Subcutaneous adipose tissue (tissue), 4 donors: ENCODE measurements around the gene PRDM12. TPM values are rescaled to one million over a fixed set of nuclear protein-coding genes. Genes with fewer than 3 reads are reported as not detected.

Source experiments
- total RNA-seq, 4 donors: library from RNA; depleted of rRNA; stranded (reverse); fragments of >200 nt; gene quantifications; one replicate each; pipeline ENCODE4 v1.1.0, GENCODE V29; 2016
- TF ChIP-seq, protein P1 (sequence below): fragments of 450-650 bp; IDR thresholded peaks from one replicate; pipeline ENCODE4 v1.5.1; 2016; ENCODE audit warnings: low read depth, mild to moderate bottlenecking, control low read depth, antibody characterized with exemption, moderate library complexity

Gene PRDM12
- total RNA-seq, 4 donors from 2014 or later = not detected

DNA sequence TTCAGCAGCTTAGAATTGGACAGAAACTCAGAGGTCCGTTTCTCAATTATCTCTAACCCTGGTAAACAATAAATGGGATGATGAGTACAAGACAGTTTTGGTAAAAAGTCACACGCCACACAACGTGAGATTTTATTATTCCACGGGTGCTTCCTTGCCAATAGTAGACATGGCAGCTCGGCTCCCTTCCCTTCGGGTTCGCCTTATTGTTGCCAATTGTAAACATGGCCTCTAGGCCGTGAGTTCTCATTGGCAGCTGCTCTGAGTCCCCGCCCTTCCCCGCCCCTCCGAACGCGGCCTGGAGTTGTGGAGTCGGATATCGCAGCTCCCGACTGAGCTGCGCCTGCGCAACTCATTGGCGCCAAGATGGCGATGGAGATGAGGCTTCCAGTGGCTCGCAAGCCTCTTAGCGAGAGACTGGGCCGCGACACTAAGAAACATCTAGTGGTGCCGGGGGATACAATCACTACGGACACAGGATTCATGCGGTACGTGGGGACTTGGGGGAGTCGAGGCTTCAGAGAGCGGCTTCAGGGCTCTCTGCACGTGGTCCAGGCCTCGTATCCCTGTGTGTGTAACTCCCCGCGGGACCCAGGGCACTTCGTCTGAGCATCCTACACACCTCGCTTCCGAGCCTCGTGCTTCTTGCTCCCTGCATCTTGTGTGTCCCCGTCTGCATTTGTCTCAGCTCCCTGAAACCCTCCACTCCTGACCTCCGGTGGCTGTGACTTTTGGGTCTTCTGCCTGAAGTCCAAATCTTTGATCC lies 29.2 kb downstream of the PRDM12 start, which contains the start of gene EXOSC2:
Gene EXOSC2 (plus strand): TSS at position 355 of the 766 bp plus-strand sequence. CDS start 12 bp downstream, at position 367.
- TF ChIP-seq, protein P1, sequence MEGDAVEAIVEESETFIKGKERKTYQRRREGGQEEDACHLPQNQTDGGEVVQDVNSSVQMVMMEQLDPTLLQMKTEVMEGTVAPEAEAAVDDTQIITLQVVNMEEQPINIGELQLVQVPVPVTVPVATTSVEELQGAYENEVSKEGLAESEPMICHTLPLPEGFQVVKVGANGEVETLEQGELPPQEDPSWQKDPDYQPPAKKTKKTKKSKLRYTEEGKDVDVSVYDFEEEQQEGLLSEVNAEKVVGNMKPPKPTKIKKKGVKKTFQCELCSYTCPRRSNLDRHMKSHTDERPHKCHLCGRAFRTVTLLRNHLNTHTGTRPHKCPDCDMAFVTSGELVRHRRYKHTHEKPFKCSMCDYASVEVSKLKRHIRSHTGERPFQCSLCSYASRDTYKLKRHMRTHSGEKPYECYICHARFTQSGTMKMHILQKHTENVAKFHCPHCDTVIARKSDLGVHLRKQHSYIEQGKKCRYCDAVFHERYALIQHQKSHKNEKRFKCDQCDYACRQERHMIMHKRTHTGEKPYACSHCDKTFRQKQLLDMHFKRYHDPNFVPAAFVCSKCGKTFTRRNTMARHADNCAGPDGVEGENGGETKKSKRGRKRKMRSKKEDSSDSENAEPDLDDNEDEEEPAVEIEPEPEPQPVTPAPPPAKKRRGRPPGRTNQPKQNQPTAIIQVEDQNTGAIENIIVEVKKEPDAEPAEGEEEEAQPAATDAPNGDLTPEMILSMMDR = no peak

DNA sequence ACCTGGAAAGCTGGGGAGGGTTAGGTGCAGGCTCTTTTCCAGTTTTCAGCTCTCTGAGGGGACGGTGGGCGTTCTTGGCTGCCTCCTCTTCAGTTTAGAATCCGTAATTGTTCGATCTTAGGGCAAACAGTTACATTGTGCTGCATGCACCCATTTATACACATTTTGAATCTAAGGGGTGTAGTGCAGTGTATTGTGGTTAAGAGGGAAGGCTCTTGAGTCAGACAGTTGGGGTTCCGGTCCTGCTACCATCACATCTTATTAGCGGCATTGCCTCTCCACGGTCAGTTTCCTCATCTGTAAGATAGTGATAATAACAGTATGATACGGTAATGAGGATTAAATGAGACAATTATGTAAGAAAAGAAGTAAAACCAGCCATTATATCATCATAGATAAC lies 29.8 kb downstream of the PRDM12 start:
- TF ChIP-seq, protein P1 = no peak

DNA sequence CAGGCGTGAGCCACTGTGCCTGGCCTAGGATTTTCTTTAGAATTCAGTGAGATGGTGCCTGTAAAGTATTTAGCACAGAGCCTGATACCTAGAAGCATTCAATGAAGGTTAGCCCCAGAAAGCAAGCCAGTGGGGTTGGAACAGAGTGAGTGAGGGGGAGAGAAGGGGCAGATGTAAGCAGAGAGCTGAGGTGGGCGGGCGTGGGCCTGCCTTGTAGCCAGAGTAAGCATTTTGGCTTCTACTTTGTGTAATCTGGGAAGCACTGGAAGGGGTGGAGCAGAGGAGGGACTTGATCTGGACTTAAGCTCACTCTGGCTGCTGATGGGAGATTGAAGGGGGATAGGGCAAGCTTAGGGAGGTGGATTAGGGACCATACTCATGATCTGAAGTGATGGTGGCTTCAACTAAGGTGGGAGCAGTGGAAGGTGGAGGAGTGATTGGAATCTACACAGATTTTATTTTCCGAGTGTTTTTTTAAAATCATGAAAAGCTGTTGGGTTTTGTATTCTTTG lies 31.8 kb downstream of the PRDM12 start:
- TF ChIP-seq, protein P1 = no peak

DNA sequence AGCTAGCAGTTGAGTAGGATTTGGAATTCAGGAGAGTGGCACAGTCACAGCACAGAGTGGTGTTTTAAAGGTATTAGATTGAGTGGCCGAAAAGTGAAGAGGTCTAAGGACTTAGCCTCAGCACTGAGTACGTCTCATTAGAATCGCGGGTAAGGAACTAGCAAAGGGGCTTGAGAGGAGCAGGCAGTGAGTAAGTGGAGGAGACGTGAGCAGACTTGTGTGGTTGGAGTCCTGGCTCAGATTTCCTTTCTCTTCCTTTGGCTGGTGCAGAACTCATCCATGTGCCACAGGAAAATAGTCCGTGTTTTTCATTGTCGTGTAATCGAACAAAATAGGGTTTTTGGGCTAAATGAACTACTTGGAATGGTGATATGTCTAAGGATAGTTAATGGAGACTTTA lies 32.6 kb downstream of the PRDM12 start:
- TF ChIP-seq, protein P1 = no peak

DNA sequence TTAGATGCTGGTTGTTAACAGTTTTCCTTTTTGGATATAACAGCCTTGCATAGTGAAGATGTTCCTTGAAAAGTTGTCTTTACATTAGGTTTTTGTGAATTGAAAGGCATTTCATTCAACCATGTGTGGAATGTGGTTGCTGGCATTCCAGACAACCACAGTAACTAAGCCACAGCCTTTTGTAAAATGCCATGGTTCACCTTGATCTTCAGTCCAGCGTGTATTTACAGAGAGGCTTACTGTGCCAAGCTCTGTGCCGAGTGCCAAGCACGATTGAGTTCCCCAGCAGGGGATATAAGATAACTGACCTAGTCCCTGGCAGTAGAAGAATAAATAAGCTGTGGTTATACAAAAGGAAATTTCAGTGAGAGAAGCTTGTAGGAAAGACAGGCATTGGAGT lies 34.1 kb downstream of the PRDM12 start:
- TF ChIP-seq, protein P1 = no peak

DNA sequence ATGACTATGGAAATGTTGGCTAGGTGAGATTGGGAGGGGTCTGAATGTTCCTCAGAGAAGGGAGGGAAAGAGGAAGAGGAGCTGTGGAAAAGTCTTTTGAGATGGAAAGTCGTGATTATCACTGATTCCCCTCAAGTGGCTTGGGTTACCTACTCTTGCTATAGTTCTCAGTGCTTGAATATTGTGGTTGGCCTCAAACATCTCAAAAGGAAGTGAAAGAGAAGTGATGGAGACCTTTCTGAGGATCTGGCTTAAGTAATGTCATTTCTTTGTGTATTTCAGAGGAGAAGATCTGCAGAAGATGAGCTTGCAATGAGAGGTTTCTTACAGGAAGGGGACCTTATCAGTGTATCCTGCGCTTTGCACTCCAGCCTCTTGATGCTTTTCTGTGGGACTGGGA lies 34.7 kb downstream of the PRDM12 start:
- TF ChIP-seq, protein P1 = no peak

DNA sequence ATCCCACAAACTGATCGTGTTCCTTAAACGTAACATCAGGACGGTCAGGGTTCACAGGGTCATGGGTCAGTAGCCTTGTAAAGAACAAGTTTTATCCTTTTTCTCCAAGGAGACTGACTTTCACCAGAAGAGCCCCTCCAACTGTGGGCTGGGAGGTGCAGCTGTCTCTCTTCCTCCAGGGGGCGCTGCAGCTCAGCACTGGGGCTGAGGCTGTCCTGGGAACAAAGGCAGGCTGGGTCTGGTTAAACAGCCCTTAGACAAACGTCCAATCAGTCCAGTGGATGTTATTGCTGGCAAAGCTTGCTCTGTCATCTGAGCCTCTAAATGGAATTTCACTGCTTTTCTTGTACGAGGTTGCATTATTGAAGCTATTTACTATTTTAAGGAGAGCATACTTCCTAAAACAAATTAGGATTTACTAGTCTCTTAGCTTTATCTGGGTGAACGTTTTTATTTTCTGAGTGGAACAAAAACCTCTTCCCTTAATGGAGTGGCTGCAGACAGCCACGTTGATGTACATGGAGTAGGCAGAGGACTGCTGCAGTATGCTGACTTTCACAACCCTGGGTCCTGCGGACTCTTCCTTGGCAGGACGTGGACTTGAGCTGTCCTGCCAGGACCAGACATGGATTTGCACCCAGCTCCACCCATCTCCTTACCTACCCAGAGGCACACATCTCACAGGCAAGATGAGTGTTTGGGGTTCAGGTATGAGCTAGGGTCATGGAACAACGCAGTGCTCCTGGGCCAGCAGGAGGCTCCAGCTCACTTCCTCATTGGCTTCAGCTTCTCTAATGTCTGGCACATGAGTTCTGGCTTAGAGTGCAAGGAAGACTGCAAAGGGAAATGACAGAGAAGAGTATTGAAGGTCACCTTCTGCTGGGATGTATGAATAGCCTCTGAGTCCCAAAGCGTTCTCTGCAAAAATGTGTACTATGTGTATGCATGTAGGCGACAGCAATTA lies 36.9 kb downstream of the PRDM12 start:
- TF ChIP-seq, protein P1 = no peak
